ENCODE data around the gene HOXB5. TPM values are rescaled to one million over a fixed set of nuclear protein-coding genes. Genes with fewer than 3 reads are reported as not detected.

HOXB5 gene
- total and polyA plus RNA-seq, 3 donors from 2014 or later, result 0.50 to 1.7 (median 0.71) TPM

- H3K27me3 ChIP-seq, result no peaks in the 10 kb centered on the region
Measured at GRCh38 chr17:48545539-48545938, 48.0 kb downstream of the HOXB5 start.

GRCh38 chr17:48545022-48545375 lies 48.6 kb downstream of the HOXB5 start, which contains the start of gene HOXB2:
Gene HOXB2 (minus strand): TSS chr17:48545109. CDS start chr17:48544911, 198 bp downstream.
- Histone ChIP-seq H3K27ac (peak within 1 kb of the TSS; percentile 72 to 81), H3K36me3 (ENCODE audit: low read depth, missing control alignments) (no peaks in the 10 kb centered on the region), H3K9me3 (no peaks in the 10 kb centered on the region), H3K4me1 (peaks cover 4% of the 10 kb centered on the region), H3K27me3 (no peaks in the 10 kb centered on the region), H3K4me3 (peak within 1 kb of the TSS; percentile 52 to 69)
- TF ChIP-seq POLR2A (IDR thresholded peaks at IDR 0.05), result no peak
- TF ChIP-seq CTCF (IDR thresholded peaks at IDR 0.05), result no peak
- intact Hi-C loops (cut with DNase I; ENCODE audit: low total_unique reads), result no loop called here
- 15 to 34% methylated on average over 12 of the region's 12 CpGs for WGBS, 2 donors
- DNase-seq, result no peak

More at GRCh38 chr17:48545539-48545938, 48.0 kb downstream of the HOXB5 start:
- TF ChIP-seq POLR2A (IDR thresholded peaks at IDR 0.05) (no peak), CTCF (IDR thresholded peaks at IDR 0.05) (no peak)
- intact Hi-C loops (cut with DNase I; ENCODE audit: low total_unique reads), result no loop called here
- DNase-seq, result no peak
- no peaks in the 10 kb centered on the region for H3K9me3 ChIP-seq
- no peak overlapping the region for H3K27ac ChIP-seq
- H3K4me3 ChIP-seq, result no peak overlapping the region
- H3K36me3 ChIP-seq (ENCODE audit: low read depth, missing control alignments), result no peaks in the 10 kb centered on the region
- peaks cover 4% of the 10 kb centered on the region for H3K4me1 ChIP-seq
- 73 to 75% methylated on average over 1 of the region's 1 CpG for WGBS, 2 donors

- 5 to 6% methylated on average over 31 to 38 of the region's 38 CpGs for WGBS, 2 donors
- TF ChIP-seq POLR2A (IDR thresholded peaks at IDR 0.05) (no peak), CTCF (IDR thresholded peaks at IDR 0.05) (no peak)
- peak; percentile 29 for DNase-seq
- intact Hi-C loops (cut with DNase I; ENCODE audit: low total_unique reads), result no loop called here
- Histone ChIP-seq H3K4me3 (peak overlapping the region; percentile 52 to 69), H3K27me3 (no peaks in the 10 kb centered on the region), H3K36me3 (ENCODE audit: low read depth, missing control alignments) (no peaks in the 10 kb centered on the region), H3K27ac (peak overlapping the region; percentile 72 to 81), H3K9me3 (no peaks in the 10 kb centered on the region), H3K4me1 (peaks cover 4% of the 10 kb centered on the region)
Measured at GRCh38 chr17:48544349-48545021, 49.1 kb downstream of the HOXB5 start.

GRCh38 chr17:48543854-48544348 lies 49.7 kb downstream of the HOXB5 start:
- H3K27me3 ChIP-seq, result no peaks in the 10 kb centered on the region
- H3K27ac ChIP-seq, result peak overlapping the region; percentile 78 to 81
- no peaks in the 10 kb centered on the region for H3K9me3 ChIP-seq
- no peak for DNase-seq
- 6 to 7% methylated on average over 13 to 20 of the region's 20 CpGs for WGBS, 2 donors
- H3K36me3 ChIP-seq (ENCODE audit: low read depth, missing control alignments), result no peaks in the 10 kb centered on the region
- intact Hi-C loops (cut with DNase I; ENCODE audit: low total_unique reads), result no loop called here
- TF ChIP-seq POLR2A (IDR thresholded peaks at IDR 0.05) (no peak), CTCF (IDR thresholded peaks at IDR 0.05) (no peak)
- H3K4me1 ChIP-seq, result peaks cover 4% of the 10 kb centered on the region
- H3K4me3 ChIP-seq, result peak overlapping the region; percentile 52 to 69

Measured in testis (tissue), 3 donors.